Measurements from ENCODE around the gene ZXDC. TPM values are rescaled to one million over a fixed set of nuclear protein-coding genes. Genes with fewer than 3 reads are reported as not detected.

The ZXDC gene
- total RNA-seq, 4 donors from 2014 or later: 22.7 to 47.0 (median 27.9) TPM

- no peak for DNase-seq (ENCODE audit: low spot score)
Measured at GRCh38 chr3:126447456-126448106, 28.1 kb downstream of the ZXDC start.

GRCh38 chr3:126446791-126447190, 28.9 kb downstream of the ZXDC start:
- DNase-seq (ENCODE audit: low spot score) (no peak), ATAC-seq (ENCODE audit: low FRiP score) (no peak)
- TF ChIP-seq CTCF (IDR thresholded peaks at IDR 0.05): no peak

More at GRCh38 chr3:126447456-126448106, 28.1 kb downstream of the ZXDC start:
- ATAC-seq (ENCODE audit: low FRiP score): no peak
- TF ChIP-seq CTCF (IDR thresholded peaks at IDR 0.05): no peak

- TF ChIP-seq CTCF (IDR thresholded peaks at IDR 0.05): no peak
- ATAC-seq (ENCODE audit: low FRiP score) (no peak), DNase-seq (ENCODE audit: low spot score) (no peak)
Measured at GRCh38 chr3:126446301-126446700, 29.4 kb downstream of the ZXDC start.

DNA sequence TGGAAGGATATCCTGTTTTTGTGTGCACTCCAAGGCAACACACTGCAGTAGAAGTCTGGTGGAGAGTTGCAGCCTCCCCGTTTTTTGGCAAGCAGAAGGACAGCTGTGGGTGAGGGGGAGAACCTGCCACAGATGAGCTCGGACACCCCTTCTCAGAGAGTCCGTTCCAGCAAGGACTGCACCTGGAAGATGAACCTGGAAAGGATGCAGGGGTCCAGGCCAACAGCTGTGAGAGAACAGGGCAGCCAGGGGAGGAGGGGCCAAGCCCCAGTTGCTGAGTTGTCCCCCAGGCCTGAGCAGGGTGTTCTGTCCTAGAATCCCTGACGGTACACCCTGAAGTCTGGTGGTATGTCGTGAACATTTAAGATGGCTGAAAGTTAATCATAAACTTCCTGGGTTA, 30.2 kb downstream of the ZXDC start:
- no peak for DNase-seq (ENCODE audit: low spot score)
- no peak for TF ChIP-seq CTCF (IDR thresholded peaks at IDR 0.05)
- no peak for ATAC-seq (ENCODE audit: low FRiP score)

GRCh38 chr3:126442856-126443242, 32.8 kb downstream of the ZXDC start:
- ATAC-seq (ENCODE audit: low FRiP score) (no peak), DNase-seq (ENCODE audit: low spot score) (no peak)

DNA sequence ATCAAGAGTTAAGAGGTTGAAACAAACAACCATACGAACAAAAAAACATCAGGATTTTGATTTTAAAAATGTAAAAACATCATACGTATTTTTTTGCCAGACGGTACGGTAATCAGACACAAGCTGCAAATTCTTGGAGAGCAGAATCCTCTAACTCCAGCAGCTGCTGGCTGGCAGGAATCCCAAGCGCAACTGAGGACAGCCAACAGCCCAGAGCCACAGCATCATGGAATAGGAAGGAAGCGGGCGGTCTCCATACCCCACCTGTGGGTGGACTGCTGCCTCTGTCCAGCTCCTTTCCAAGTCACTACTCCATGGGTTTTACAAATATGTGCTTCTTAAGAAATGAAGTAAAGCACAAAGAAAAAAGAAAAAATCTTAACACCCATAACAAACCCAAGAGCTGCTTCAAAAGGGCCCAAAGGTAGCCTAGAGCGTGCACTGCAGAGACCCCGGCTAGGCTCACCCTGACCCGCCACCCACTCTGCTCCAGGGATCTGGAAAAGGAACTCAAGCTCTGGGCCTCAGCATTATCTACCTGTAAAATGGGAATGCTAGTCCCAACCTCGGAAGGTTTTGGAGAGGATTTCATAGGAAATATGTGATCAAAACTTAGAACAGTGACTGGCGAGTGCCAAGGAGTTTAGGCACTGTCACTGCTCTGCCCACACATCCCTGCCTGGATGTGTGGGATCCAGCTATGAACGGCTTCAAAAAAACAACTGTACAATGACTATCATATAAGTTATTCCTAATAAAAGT, 33.4 kb downstream of the ZXDC start:
- ATAC-seq (ENCODE audit: low FRiP score) (no peak), DNase-seq (ENCODE audit: low spot score) (no peak)
- no peak for TF ChIP-seq CTCF (IDR thresholded peaks at IDR 0.05)

More at GRCh38 chr3:126442856-126443242, 32.8 kb downstream of the ZXDC start:
- TF ChIP-seq CTCF (IDR thresholded peaks at IDR 0.05): no peak

All from omental fat pad (tissue), 4 donors.